Measurements from ENCODE around the gene RPS6KA2.

- TF ChIP-seq CTCF (optimal IDR thresholded peaks at IDR 0.05 in 1 of 3, IDR thresholded peaks at IDR 0.05 in 1 of 3, conservative IDR thresholded peaks at IDR 0.05 in 1 of 3; ENCODE audit: extremely low read depth in 1 of 3, insufficient read depth in 2 of 3, low read length in 3 of 3) (no peak), EZH2 (IDR thresholded peaks at IDR 0.05; ENCODE audit: low read length) (no peak)
Observed at GRCh38 chr6:166470029-166470862, 156.8 kb downstream of the RPS6KA2 start.
